IMR-90 (cell line): ENCODE measurements around the gene ACSF2.

Source experiments
- BHLHE40 ChIP-seq: fragments of 150-350 bp; IDR thresholded peaks from 2 replicates; pipeline ENCODE4 v1.6.1; 2016; ENCODE audit warnings: mild to moderate bottlenecking, low read depth, low read length
- CEBPB ChIP-seq: IDR thresholded peaks from 2 replicates; pipeline ENCODE4 v1.6.1; 2012; ENCODE audit warnings: low read depth, low read length, improper control_type of control experiment
- CHD1 ChIP-seq: IDR thresholded peaks from 2 replicates; pipeline ENCODE4 v1.6.1; 2012; ENCODE audit warnings: low read depth, low read length, improper control_type of control experiment
- CTCF ChIP-seq: conservative IDR thresholded peaks from 2 replicates; pipeline ENCODE4 v1.5.1; 2012; ENCODE audit warnings: mild to moderate bottlenecking, low read depth, low read length, improper control_type of control experiment
- FOS ChIP-seq: fragments of 150-350 bp; IDR thresholded peaks from 2 replicates; pipeline ENCODE4 v1.6.1; 2016; ENCODE audit warnings: low read depth, low read length
- MAFK ChIP-seq: IDR thresholded peaks from 2 replicates; pipeline ENCODE4 v1.6.1; 2012; ENCODE audit warnings: low read depth, low read length, improper control_type of control experiment
- MAZ ChIP-seq: IDR thresholded peaks from 2 replicates; pipeline ENCODE4 v1.6.1; 2012; ENCODE audit warnings: low read depth, mild to moderate bottlenecking, low read length, improper control_type of control experiment, moderate library complexity, borderline replicate concordance
- POLR2A ChIP-seq: IDR thresholded peaks from 2 replicates; pipeline ENCODE4 v1.6.1; 2012; ENCODE audit warnings: mild to moderate bottlenecking, low read depth, low read length
- RAD21 ChIP-seq: IDR thresholded peaks from 2 replicates; pipeline ENCODE4 v1.6.1; 2012; ENCODE audit warnings: low read length, improper control_type of control experiment
- RCOR1 ChIP-seq: IDR thresholded peaks from 2 replicates; pipeline ENCODE4 v1.6.1; 2012; ENCODE audit warnings: mild to moderate bottlenecking, low read length, improper control_type of control experiment; ENCODE audit not compliant: insufficient replicate concordance
- RFX5 ChIP-seq: IDR thresholded peaks from 2 replicates; pipeline ENCODE4 v1.8.0; 2012; ENCODE audit warnings: low read depth, mild to moderate bottlenecking, low read length, moderate library complexity
- SMC3 ChIP-seq: fragments of 150-350 bp; IDR thresholded peaks from 2 replicates; pipeline ENCODE4 v1.6.1; 2016; ENCODE audit warnings: low read depth, mild to moderate bottlenecking, antibody characterized with exemption, low read length, moderate library complexity
- TF ChIP-seq, protein P1 (sequence below): fragments of 150-350 bp; IDR thresholded peaks from 2 replicates; pipeline ENCODE4 v1.6.1; 2017; ENCODE audit warnings: mild to moderate bottlenecking, antibody characterized with exemption, low read length, low read depth

DNA sequence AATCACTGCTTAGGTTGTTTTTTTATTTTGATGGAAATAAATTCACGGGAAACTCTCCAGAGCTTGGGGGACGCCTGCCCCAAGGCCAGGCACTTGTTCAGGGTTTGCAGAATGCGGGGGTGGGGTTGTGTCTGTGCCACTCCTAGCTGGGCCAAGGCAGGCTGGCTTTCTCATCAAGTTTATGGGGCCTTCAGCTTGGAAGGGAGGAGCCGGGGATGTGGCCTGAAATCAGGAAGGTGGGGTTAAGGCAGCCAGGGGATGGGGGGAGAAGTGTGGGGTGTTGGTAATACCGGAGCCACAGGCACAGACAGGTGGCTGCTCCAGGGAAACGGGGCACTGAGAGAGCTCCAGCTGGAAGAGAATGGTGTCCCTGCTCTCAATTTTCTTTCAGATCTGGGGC is 44.4 kb downstream of the ACSF2 start:
- TF ChIP-seq CTCF (no peak), RAD21 (no peak), MAZ (no peak), RFX5 (no peak), POLR2A (no peak), BHLHE40 (no peak), MAFK (no peak), CEBPB (no peak), RCOR1 (no peak), CHD1 (no peak), FOS (no peak), SMC3 (no peak)
- TF ChIP-seq, protein P1, sequence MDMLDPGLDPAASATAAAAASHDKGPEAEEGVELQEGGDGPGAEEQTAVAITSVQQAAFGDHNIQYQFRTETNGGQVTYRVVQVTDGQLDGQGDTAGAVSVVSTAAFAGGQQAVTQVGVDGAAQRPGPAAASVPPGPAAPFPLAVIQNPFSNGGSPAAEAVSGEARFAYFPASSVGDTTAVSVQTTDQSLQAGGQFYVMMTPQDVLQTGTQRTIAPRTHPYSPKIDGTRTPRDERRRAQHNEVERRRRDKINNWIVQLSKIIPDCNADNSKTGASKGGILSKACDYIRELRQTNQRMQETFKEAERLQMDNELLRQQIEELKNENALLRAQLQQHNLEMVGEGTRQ = no peak
